Jurkat, Clone E6-1 (cell line): ENCODE measurements around the gene AUTS2.

Experiments used
- DNase-seq: peaks from one replicate; pipeline ENCODE4 v3.0.0-alpha.2; 2011; ENCODE audit warnings: low read depth, low spot score
- H3K4me3 ChIP-seq: 2 replicates; pipeline ENCODE4 v1.5.1; 2011; ENCODE audit warnings: mild to moderate bottlenecking, low read length, control low read depth, moderate library complexity

The AUTS2 gene

DNA sequence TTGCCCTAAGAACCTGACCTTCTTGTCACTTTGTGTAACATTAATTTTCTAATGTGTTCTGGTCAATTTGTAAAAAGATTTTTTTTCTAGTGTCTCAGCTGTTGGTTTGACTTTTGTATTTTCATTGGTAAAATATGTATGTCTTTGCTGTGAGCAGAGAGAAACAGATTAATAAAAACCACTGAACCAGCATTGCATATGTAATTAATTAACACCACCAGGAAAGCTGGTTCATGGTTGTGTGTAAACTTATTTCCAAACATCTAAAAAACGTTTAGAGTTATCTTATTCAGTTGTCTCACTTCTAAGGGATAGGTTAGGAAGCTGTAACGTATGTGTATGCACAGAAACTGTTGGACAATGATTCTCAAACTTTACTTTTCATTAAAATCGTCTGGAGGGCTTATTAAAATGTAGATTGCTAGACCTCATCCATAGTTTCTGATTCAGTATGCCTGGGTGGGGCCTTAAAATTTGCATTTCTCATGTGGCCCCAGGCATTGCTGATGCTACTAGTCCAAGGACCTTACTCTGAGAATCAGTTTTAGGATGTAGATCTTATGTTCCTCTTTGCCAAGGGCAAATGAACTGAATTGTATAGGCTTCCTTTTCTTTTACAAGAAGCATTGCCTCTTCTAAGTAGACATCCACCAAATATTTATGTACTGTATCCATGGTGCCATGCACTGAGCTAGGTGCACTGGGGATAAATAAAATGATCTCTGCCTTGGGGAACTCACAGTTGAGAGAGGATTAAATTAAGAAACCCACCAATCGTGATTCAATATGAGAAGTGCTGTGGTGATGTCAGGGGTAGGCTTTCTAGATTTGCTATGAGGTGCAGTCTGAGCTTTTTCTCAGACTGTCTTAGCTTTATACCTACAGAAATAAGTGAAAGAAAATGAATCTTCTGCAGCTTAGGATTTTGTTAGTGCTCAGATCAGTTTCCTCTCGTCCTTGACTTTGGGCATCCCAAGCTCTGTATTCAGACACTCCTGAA is 98.7 kb downstream of the AUTS2 start:
- no peak overlapping the region for H3K4me3 ChIP-seq
- DNase-seq, result no peak

DNA sequence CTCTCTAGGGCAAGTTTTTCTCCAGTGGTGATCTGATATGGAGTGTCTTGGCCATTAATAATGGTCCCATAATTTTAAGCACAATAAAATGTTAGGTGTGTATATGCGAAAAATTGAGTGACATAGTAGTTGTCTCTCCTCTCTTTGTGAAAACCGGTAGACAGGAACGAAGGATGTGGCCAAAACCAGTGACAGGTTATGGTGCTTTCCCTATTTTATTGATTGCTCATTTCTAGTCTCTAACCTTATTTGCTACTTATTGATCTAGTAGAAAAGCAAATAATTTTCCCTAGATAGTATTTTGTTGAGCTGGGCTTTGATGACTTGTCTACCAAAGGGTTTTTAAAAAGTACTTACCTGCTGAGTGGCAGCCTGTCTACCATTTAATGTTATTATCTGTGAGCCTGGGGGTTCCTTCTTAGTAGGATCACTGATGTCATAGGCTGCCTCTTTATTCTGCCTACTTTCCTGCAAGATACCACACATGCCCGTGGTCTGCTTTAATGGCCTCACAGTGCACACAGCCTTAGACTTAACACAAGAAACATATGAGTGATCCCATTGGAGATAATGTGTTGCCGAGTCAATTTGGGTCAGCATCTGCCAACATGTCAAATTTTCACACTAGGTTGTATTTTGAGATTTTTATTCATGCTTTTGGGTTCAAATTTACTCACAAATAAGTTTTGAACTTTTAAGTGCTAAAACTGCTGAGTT is 100.0 kb downstream of the AUTS2 start:
- DNase-seq, result no peak
- no peak overlapping the region for H3K4me3 ChIP-seq

DNA sequence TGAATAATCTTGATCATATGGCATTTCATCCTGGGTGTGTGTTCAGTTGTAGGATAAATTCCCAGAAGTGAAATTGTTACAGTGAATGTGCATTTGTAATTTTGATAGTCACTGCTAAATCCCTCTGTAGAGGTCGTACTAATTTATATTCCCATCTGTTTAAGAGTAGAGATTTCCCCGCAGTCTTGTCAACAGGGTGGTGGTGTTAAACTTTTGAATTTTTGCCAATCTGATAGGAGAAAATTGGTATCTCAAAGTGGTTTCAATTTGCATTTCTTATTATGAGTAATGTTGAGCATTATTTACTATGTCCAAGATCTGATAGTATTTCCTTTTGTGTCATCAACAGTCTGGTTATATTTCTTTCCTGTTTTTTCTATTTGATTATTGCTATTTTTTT is 101.7 kb downstream of the AUTS2 start:
- H3K4me3 ChIP-seq, result no peak overlapping the region
- no peak for DNase-seq

DNA sequence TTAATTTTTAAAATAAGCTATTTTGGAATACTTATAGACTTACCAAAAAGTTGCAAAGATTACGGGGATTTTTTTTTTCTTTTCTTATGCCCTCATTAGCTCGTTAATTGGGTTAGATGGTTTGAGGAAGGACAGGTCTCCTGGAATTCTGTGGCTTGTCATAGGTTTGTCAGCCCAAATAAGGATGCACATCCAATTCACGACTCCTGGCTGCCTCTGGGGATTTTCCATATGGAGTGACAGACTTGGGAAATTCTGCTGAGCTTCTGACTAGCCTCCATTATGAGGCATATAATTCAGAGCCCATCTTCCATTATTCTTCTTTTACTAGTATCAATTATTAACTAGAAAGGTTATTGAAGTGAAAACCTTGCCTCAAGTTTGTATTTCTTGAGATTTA is 102.1 kb downstream of the AUTS2 start:
- no peak overlapping the region for H3K4me3 ChIP-seq
- DNase-seq, result no peak

DNA sequence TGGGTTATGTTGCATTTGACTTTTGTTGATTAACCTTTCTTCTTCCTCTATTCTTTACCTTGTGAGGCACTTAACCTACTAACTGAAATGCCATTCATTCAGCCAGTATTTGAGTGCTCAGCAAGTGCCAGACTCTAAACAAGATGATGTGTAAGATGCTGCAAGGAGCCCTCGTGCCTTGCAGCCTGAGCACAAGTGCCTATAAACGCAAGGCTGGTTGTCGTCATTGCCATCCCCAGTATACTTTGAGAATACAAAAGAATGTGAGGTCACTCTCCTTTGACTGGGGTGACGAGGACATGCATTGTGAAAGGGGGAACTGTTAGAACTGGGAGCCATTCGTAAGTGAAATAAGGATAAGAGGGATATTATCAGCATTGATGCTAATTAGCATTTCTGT is 103.0 kb downstream of the AUTS2 start:
- no peak for DNase-seq
- H3K4me3 ChIP-seq, result no peak overlapping the region

DNA sequence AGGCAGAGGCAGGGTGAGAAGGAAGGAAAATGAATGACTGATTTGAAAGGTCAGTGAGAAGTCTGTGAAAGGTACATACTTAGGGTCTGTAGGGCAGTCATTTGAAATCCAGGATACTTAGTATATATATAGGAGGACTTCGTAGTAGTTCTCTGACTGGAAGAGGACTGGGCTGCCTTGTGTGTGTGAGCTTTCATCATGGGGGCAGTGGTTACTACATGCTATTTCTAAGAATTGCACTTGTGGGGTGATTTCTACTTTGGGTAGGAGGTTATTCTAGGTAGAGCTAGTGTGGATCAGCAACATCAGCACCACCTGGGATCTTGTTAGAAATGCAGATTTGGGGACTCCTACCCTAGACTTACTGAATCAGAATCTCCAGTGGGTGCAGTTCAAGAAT is 104.1 kb downstream of the AUTS2 start:
- no peak overlapping the region for H3K4me3 ChIP-seq
- DNase-seq, result no peak

DNA sequence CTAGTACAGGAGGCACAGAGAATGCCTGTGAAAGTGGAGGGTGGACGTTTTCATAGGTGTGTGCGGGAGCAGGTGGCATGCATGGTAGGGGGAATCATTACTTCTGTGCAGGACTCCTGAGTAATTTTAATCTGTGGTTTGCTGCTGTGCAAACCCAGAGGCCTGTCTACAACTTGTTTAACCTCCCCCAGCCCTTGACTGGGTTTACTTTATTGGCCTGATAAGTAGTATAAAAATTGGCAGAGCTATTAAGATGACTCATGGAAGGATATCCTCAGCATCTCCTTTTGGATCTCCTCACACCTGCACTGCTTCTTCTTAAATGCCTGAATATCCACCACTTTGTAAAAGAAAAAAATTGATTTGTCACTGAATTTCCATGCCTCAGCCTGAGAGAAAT is 104.8 kb downstream of the AUTS2 start:
- H3K4me3 ChIP-seq, result no peak overlapping the region
- DNase-seq, result no peak

DNA sequence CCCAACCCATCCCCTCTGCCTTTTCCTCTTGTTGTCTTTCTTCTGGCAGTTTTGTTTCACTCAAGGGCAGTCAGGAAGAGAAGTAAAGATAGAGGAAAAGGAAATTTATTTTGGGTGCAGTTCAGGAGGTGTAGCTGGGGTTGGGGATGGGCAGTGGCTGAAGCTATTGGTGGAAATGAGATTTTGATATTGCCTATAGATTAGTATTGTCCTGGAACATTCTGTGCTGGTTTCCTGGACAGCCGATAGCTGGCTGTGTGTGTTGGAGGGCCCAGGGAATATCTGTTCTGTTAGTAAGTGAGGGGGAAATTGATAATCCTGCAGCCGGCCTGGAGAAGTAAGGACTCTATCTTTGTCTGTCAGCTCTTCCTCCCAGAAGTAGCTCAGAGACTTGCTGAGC is 107.8 kb downstream of the AUTS2 start:
- H3K4me3 ChIP-seq, result no peak overlapping the region
- no peak for DNase-seq

DNA sequence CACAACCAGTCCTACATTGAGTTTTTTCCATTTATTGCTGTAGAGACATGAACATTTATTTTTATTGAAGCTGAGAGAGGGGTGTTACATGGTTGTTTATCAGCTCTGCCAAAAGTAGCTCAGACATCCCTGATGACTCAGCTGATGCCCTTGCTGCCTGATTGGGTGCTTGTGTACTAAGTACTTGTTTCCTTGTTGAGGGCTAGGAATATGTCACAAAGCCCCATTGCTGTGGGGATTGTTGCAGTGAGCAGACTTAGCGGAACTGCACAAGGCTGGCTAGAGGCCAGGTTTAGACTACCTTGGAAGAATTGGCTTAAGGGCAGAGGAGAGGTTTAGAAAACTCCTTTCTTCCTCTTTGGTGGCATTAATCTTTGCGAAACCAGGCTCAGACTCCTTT is 110.6 kb downstream of the AUTS2 start:
- no peak overlapping the region for H3K4me3 ChIP-seq
- no peak for DNase-seq

DNA sequence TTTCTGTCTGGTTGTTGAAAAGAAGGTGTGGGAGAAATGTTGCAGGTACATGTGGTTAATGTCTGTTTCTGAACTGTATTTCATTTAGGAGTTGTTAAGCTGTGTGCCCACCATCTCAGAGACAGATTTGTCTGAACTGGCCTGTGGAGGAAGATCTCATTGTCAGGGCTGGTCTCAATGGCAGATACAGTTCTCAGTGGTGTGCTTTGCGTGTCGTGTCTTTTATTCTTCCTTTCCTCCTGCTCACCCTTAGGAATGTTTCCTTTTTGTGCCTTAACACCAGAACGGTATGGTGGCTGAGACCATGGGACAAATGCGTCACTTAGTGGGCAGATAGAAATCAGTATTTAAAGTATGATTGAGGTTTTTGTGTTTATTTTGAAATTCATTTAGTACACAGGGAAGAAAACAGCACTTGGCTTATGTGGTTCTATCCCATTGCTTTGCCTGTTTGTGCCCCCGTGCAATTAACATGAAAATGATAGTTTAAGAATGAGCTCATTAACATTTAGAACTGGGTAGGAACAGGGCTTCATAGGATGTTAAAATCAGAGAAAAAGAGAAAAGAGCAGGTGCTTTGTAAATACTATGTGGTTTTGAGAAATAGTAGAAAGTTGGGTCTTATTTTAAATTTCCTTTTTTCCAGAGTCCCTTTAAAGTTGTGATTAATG is 112.6 kb downstream of the AUTS2 start:
- no peak for DNase-seq
- H3K4me3 ChIP-seq, result no peak overlapping the region

DNA sequence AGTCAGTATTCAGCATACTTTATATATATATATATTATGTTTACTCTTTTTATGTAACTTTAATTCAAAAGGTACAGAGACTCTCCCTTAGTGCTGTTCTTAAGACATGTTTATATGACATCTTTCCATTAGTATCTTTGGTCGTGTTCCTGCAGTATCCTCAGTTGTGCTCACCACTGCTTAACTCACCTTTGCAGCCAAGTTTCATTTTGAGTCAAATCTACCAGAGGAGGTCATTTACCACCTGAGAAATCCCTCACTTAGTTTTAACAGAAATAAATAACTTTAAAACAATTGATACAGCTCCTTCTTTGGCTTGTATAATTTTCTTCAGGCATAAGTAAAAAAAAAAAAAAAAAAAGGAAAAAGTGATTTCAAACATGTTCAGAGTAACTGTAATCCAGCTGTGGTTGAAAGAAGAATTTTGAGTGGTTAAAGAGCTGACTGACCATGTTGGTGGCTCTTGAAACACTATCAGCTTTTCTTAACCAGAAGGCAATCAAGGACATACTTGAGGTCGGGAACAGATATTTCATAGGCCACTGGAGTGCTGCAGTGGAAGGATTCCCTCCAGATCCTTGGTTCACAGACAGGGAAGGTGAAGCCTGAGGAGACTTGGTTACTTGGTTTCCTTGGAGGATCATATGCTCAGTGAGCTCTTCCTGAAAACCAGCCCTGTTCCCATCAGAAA is 116.8 kb downstream of the AUTS2 start:
- no peak for DNase-seq
- no peak overlapping the region for H3K4me3 ChIP-seq

DNA sequence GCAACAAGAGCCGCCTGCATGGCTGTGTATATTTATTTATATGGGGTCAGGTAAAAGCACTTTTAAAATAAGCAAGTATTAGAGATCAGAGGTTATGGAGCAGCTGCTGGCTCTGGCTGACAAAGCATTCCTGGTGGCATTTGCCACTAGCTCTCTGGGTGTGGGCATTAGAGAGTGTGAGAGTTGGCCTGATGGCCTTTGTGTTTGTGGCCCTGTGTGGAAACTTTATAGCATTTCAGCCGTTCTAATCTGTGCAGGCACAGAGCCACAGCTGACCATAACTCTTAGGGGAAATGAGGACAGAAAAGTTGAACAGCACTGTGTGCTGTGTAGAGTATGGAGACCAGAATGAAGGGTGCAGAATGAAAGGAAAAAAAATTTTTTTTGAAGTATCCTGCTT is 118.9 kb downstream of the AUTS2 start:
- DNase-seq, result no peak
- H3K4me3 ChIP-seq, result no peak overlapping the region

DNA sequence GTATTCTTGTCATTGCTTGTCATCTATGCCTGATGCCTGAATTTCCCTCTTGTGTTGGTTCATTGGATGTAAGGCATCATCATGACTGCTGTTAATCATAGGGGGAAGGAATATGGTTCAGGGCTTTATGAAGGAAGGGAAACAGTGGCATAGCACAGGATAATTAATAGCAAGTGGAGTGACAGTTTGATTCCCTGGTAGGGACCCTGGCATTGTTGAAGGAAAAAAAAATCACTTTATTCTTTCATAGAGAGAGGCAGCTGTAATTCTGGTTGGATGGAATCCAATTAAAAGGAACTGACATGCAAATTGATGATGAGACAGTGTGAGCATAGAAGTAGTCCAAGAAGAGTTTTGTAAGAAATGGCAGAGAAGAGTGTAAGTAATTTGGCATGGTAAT is 121.4 kb downstream of the AUTS2 start:
- no peak for DNase-seq
- no peak overlapping the region for H3K4me3 ChIP-seq

DNA sequence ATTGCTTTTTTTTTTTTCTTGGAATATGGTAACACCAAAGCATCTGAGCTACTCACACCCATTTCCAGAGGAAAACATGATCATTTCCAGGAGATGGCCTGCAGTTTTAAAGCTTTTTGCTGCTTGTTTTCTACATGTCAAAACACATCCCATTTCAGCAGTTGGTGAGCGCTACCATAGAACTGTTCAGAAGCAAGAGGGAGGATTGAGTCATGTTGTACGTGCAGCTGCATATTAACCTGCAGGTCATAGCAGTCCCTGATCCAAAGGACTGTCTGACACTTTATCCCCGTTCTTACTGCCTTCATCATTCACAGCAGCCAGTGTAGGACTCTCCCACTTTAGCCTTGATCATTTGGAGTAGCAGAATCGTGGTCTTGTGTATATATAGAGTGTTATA is 124.6 kb downstream of the AUTS2 start:
- no peak overlapping the region for H3K4me3 ChIP-seq
- no peak for DNase-seq

DNA sequence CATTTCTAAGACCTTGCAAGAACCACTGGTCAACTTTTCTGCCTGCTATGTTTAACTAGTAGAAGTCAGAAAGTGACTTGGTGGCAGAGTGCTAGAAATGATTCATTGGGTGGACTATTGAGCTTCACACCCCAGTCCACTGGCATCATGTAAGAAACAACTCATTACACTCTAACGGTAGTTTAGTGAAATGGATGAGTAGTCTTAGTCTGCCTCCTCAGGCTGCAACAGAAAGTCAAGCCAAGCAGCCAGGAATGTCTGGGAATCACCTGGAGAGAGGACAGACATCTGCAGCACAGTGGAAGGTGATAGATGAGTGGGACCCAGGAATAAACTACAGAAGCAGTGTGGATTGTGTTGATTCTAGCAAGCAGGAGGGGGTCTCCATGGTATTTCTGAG is 125.4 kb downstream of the AUTS2 start:
- no peak for DNase-seq
- H3K4me3 ChIP-seq, result no peak overlapping the region

DNA sequence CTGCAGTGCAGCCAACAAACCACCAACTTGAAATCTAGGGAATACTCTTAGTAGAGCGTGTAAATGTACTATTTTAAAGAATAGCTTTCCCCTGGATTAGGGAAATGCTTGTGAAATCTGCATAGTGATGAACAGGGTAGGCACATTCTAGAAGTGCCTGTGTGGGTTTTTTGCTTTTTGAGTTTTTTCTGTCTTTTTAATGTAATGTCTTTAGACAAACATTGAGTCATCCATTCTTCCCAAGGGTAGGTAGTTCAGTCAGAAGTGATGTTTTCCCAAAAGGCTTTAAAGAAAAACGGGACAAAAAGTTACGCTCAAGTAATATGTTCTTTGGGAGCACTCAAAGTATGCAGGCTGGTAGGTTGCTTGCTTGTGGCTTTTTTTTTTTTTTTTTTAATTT is 130.0 kb downstream of the AUTS2 start:
- DNase-seq, result no peak
- no peak overlapping the region for H3K4me3 ChIP-seq

DNA sequence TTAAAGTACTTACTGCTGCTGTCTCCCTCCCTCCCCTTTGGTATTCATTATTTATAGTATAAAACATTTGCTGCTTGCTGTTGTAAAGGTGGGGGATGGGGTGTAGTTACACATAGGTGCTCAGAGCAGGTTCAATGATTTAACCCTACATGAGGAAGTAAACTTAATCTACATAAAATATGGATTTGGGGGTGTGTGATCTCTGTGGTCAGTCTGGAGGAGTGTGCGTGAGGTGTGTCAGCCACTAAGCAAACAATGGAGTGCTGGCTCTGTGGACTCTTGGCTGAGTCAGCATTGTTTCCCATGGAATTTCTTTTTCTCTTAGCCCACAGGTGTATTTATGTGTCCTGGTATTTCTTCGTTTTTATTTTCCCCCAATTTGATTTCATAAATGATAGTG is 133.9 kb downstream of the AUTS2 start:
- no peak overlapping the region for H3K4me3 ChIP-seq
- no peak for DNase-seq

DNA sequence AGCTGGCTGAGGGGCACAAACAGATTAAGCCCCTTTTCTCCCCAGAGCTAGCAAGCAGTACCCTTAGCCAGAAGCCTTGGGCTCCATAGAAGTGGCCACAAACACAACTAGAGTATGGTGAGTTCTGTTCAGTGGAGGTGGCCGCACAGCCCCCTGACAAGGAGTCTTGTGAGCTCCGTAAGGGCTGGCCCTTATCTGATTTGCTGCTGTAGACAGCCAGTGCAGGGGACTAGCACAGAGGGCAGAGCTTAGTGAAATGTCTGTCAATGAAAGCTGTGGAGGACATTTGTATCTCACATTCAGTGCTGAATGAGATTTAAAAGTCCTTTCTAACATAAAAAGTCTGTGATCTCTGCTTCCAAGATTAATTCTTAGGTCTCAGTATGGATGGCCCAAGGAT is 137.3 kb downstream of the AUTS2 start:
- H3K4me3 ChIP-seq, result no peak overlapping the region
- DNase-seq, result no peak

DNA sequence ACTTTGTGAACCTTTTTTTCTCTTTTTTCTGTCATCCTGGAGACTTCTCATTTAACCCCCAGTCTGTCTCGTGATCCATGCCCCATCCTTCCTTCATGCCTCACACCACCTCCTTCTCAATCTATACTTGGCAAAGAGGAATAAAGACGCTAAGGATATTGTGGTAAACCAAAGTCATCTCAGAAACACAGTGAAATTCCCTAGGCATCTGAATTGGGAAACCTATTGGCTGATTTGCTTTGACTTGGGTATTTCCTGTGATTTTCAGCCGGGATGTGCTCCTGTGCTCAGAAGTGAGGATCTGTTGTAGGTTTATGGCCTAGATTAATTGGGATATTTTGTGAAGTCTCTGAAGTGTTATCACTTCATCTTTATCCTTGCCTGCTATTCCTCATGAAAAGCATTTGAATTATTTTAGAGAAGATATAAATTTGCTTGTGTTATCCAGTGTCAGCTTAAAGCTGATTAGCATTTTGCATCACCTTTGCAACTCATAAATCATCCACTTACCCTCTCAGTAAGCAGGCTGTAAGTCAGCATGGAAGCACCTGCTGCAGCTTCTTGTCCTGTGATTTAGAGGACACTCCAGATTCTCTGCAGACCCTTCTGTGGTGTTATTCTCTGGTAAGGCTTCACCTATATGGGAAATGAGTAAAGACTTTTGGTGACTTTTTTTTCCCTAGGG is 138.0 kb downstream of the AUTS2 start:
- no peak overlapping the region for H3K4me3 ChIP-seq
- no peak for DNase-seq
